GM12873 (cell line): ENCODE results near the gene RNF213.

Source experiments
- CTCF ChIP-seq: IDR thresholded peaks from 2 replicates; pipeline ENCODE4 v1.5.1; 2012; ENCODE audit warnings: low read depth, mild to moderate bottlenecking, moderate library complexity, low read length, control low read depth; ENCODE audit not compliant: insufficient read depth; ENCODE audit errors: missing control alignments

Gene RNF213

GRCh38 chr17:80265205-80266068, 4.8 kb downstream of the RNF213 start:
- TF ChIP-seq CTCF, result no peak

GRCh38 chr17:80267391-80267790, 6.7 kb downstream of the RNF213 start:
- TF ChIP-seq CTCF, result no peak

GRCh38 chr17:80268427-80268826, 7.8 kb downstream of the RNF213 start:
- TF ChIP-seq CTCF, result no peak

DNA sequence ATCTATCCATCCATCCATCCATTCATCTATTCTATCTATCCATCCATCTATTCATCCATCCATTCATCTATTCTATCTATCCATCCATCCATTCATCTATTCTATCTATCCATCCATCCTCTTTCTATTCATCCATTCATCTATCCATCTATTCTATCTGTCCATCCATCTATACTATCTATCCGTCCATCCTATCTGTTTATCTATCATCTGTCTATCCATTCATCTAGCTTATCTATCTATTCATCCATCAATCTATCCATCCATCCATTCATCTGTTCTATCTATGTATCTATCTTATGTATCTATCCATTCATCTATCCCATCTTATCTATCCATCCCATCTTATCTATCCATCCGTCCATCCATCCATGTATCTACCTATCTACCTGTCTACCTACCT, 8.8 kb downstream of the RNF213 start:
- no peak for TF ChIP-seq CTCF

GRCh38 chr17:80270104-80270503, 9.5 kb downstream of the RNF213 start:
- no peak for TF ChIP-seq CTCF

DNA sequence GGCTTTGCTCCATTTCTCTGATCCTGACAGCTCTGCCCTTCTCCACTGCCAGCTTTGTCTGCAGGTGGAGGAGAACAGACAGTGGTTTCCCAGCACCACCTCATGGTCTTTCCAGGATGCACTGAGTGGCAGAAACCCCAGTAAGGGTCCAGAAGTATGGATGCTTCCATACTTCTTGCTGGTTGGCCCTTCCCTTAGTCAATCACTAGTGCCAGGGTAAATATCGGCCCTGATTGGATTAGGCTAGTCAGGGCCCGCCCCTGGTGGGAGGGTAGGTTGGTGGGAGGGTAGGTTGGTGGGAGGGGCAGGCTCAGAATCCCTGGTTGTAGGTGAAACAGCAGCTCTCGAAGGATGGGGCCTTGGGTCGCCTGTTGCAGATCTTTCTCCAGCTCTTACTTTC, 10.2 kb downstream of the RNF213 start:
- TF ChIP-seq CTCF, result no peak

GRCh38 chr17:80272366-80272765, 11.7 kb downstream of the RNF213 start:
- TF ChIP-seq CTCF, result no peak
